SKM-1 (cell line): ENCODE results near the gene HHAT.

Experiments
- DNase-seq: peaks from one replicate; lab custom pipeline; 2025; ENCODE audit not compliant: unreplicated experiment; lab: John Stamatoyannopoulos, UW

The HHAT gene

GRCh38 chr1:210531475-210532222 is 202.9 kb downstream of the HHAT start:
- DNase-seq = no peak

- DNase-seq = no peak
These were observed 203.5 kb downstream of the HHAT start for GRCh38 chr1:210532223-210532598.

GRCh38 chr1:210535761-210536160 is 207.1 kb downstream of the HHAT start:
- no peak for DNase-seq

GRCh38 chr1:210536254-210536961 is 207.7 kb downstream of the HHAT start:
- no peak for DNase-seq

GRCh38 chr1:210540288-210540687 is 211.6 kb downstream of the HHAT start:
- no peak for DNase-seq

- no peak for DNase-seq
These were observed 213.1 kb downstream of the HHAT start for GRCh38 chr1:210541680-210542358.

GRCh38 chr1:210551899-210552298 is 223.2 kb downstream of the HHAT start:
- DNase-seq = no peak

GRCh38 chr1:210553711-210554110 is 225.0 kb downstream of the HHAT start:
- no peak for DNase-seq

GRCh38 chr1:210554382-210554781 is 225.7 kb downstream of the HHAT start:
- DNase-seq = no peak

GRCh38 chr1:210556475-210556874 is 227.8 kb downstream of the HHAT start:
- DNase-seq = no peak

- DNase-seq = no peak
These were observed 228.8 kb downstream of the HHAT start for GRCh38 chr1:210557426-210558077.

- no peak for DNase-seq
These were observed 229.6 kb downstream of the HHAT start for GRCh38 chr1:210558302-210558701.

GRCh38 chr1:210565306-210565705 is 236.6 kb downstream of the HHAT start:
- no peak for DNase-seq

GRCh38 chr1:210568631-210569030 is 239.9 kb downstream of the HHAT start:
- no peak for DNase-seq

GRCh38 chr1:210570116-210570515 is 241.4 kb downstream of the HHAT start:
- DNase-seq = no peak

- no peak for DNase-seq
These were observed 242.9 kb downstream of the HHAT start for GRCh38 chr1:210571356-210572284.

GRCh38 chr1:210573141-210573540 is 244.4 kb downstream of the HHAT start:
- DNase-seq = no peak

GRCh38 chr1:210582205-210582970 is 253.7 kb downstream of the HHAT start:
- no peak for DNase-seq

GRCh38 chr1:210584439-210585113 is 255.9 kb downstream of the HHAT start:
- DNase-seq = peak; percentile 50
